Type B pancreatic cell (in vitro differentiated cells): ENCODE data around the gene KAT5. TPM values are rescaled to one million over a fixed set of nuclear protein-coding genes. Genes with fewer than 3 reads are reported as not detected.
"Not testable (repeated sequence)": the region's sequence is repeated elsewhere in the genome, so short reads cannot be mapped to it uniquely, and the experiment has no call there.

Experiments
- DNase-seq: peaks from one replicate; pipeline ENCODE4 v3.0.0; 2021; ENCODE audit warnings: mixed read lengths; ENCODE audit not compliant: unreplicated experiment; ENCODE audit errors: extremely low spot score
- H3K27ac Mint-ChIP-seq: 2 replicates; pipeline ENCODE4 v1.8.0; 2021; ENCODE audit warnings: mild to moderate bottlenecking, mixed read lengths
- H3K27me3 Mint-ChIP-seq: 2 replicates; pipeline ENCODE4 v1.8.0; 2021; ENCODE audit warnings: mixed read lengths
- H3K36me3 Mint-ChIP-seq: 2 replicates; pipeline ENCODE4 v1.8.0; 2021; ENCODE audit warnings: mixed read lengths
- H3K4me1 Mint-ChIP-seq: one replicate; pipeline ENCODE4 v1.8.0; 2021; ENCODE audit warnings: mixed read lengths; ENCODE audit not compliant: unreplicated experiment
- H3K4me3 Mint-ChIP-seq: 2 replicates; pipeline ENCODE4 v1.8.0; 2021; ENCODE audit warnings: mild to moderate bottlenecking, mixed read lengths
- H3K9me3 Mint-ChIP-seq: 2 replicates; pipeline ENCODE4 v1.8.0; 2021; ENCODE audit warnings: mixed read lengths
- total RNA-seq: library from RNA; stranded (reverse); gene quantifications from 2 replicates; pipeline ENCODE4 v1.2.1, GENCODE V29; 2021; ENCODE audit warnings: low replicate concordance
- TF ChIP-seq, protein P1 (sequence below): fragments of 200-600 bp; sonication (generic); conservative IDR thresholded peaks from 2 replicates; pipeline ENCODE4 v1.5.0; 2021; ENCODE audit warnings: antibody characterized with exemption, mild to moderate bottlenecking

KAT5 gene
- total RNA-seq, 1 donor from 2014 or later, result 61.7 TPM

GRCh38 chr11:65744699-65745042 is 32.6 kb downstream of the KAT5 start:
- Mint-ChIP-seq H3K4me1 (no peaks in the 10 kb centered on the region), H3K27me3 (peaks cover 58% of the 10 kb centered on the region), H3K36me3 (no peaks in the 10 kb centered on the region), H3K27ac (no peak overlapping the region), H3K4me3 (no peak overlapping the region), H3K9me3 (no peaks in the 10 kb centered on the region)
- no peak for DNase-seq
- TF ChIP-seq, protein P1, sequence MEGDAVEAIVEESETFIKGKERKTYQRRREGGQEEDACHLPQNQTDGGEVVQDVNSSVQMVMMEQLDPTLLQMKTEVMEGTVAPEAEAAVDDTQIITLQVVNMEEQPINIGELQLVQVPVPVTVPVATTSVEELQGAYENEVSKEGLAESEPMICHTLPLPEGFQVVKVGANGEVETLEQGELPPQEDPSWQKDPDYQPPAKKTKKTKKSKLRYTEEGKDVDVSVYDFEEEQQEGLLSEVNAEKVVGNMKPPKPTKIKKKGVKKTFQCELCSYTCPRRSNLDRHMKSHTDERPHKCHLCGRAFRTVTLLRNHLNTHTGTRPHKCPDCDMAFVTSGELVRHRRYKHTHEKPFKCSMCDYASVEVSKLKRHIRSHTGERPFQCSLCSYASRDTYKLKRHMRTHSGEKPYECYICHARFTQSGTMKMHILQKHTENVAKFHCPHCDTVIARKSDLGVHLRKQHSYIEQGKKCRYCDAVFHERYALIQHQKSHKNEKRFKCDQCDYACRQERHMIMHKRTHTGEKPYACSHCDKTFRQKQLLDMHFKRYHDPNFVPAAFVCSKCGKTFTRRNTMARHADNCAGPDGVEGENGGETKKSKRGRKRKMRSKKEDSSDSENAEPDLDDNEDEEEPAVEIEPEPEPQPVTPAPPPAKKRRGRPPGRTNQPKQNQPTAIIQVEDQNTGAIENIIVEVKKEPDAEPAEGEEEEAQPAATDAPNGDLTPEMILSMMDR, result no peak

- no peaks in the 10 kb centered on the region for H3K36me3 Mint-ChIP-seq
- no peak overlapping the region for H3K27ac Mint-ChIP-seq
- peaks cover 58% of the 10 kb centered on the region for H3K27me3 Mint-ChIP-seq
- no peak for DNase-seq
- no peaks in the 10 kb centered on the region for H3K4me1 Mint-ChIP-seq
- TF ChIP-seq, protein P1, result no peak
- H3K9me3 Mint-ChIP-seq, result no peaks in the 10 kb centered on the region
- H3K4me3 Mint-ChIP-seq, result no peak overlapping the region
Measured at GRCh38 chr11:65745049-65745448, 33.0 kb downstream of the KAT5 start.

- DNase-seq, H3K4me3 Mint-ChIP-seq, H3K9me3 Mint-ChIP-seq, H3K4me1 Mint-ChIP-seq, H3K27me3 Mint-ChIP-seq, H3K36me3 Mint-ChIP-seq, H3K27ac Mint-ChIP-seq: not testable (repeated sequence)
Measured at GRCh38 chr11:65762169-65762568, 50.1 kb downstream of the KAT5 start.

DNA sequence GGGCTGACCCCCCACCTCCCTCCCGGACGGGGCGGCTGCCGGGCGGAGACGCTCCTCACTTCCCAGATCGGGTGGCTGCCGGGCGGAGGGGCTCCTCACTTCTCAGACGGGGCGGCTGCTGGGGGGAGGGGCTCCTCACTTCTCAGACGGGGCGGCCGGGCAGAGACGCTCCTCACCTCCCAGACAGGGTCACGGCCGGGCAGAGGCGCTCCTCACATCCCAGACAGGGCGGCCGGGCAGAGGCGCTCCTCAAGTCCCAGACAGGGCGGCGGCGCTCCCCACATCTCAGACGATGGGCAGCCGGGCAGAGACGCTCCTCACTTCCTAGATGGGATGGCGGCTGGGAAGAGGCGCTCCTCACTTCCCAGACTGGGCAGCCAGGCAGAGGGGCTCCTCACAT is 50.8 kb downstream of the KAT5 start:
- DNase-seq, H3K4me1 Mint-ChIP-seq, H3K4me3 Mint-ChIP-seq, H3K27me3 Mint-ChIP-seq, H3K27ac Mint-ChIP-seq, H3K9me3 Mint-ChIP-seq, H3K36me3 Mint-ChIP-seq: not testable (repeated sequence)

GRCh38 chr11:65764434-65764833 is 52.4 kb downstream of the KAT5 start:
- Mint-ChIP-seq H3K27ac (no peak overlapping the region), H3K9me3 (no peaks in the 10 kb centered on the region), H3K27me3 (no peaks in the 10 kb centered on the region), H3K36me3 (no peaks in the 10 kb centered on the region), H3K4me1 (no peaks in the 10 kb centered on the region), H3K4me3 (no peak overlapping the region)
- DNase-seq, result no peak
- TF ChIP-seq, protein P1, result no peak

GRCh38 chr11:65766535-65766934 is 54.5 kb downstream of the KAT5 start:
- no peak overlapping the region for H3K4me3 Mint-ChIP-seq
- no peaks in the 10 kb centered on the region for H3K36me3 Mint-ChIP-seq
- no peaks in the 10 kb centered on the region for H3K4me1 Mint-ChIP-seq
- H3K27me3 Mint-ChIP-seq, result no peaks in the 10 kb centered on the region
- TF ChIP-seq, protein P1, result no peak
- no peak overlapping the region for H3K27ac Mint-ChIP-seq
- DNase-seq, result no peak
- no peaks in the 10 kb centered on the region for H3K9me3 Mint-ChIP-seq

- H3K36me3 Mint-ChIP-seq, result no peaks in the 10 kb centered on the region
- no peaks in the 10 kb centered on the region for H3K4me1 Mint-ChIP-seq
Measured at GRCh38 chr11:65767406-65767805, 55.4 kb downstream of the KAT5 start.

DNA sequence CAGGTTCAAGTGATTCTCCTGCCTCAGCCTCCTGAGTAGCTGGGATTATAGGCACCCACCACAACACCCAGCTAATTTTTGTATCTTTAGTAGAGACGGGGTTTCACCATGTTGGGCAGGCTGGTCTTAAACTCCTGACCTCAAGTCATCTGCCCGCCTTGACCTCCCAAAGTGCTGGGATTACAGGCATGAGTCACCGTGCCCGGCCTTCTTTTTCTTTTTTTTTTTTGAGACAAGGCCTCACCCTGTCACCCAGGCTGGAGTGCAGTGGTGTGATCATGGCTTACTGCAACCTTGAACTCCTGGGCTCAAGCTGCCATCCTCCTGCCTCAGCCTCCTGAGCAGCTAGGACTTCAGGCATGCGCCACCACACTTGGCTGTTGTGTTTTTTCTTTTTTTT is 55.8 kb downstream of the KAT5 start:
- not testable (repeated sequence) for DNase-seq, H3K36me3 Mint-ChIP-seq, H3K4me3 Mint-ChIP-seq, H3K27me3 Mint-ChIP-seq, H3K9me3 Mint-ChIP-seq, H3K27ac Mint-ChIP-seq, H3K4me1 Mint-ChIP-seq

More at GRCh38 chr11:65767406-65767805, 55.4 kb downstream of the KAT5 start:
- Mint-ChIP-seq H3K27ac (no peak overlapping the region), H3K27me3 (no peaks in the 10 kb centered on the region), H3K4me3 (no peak overlapping the region), H3K9me3 (no peaks in the 10 kb centered on the region)
- no peak for DNase-seq
- TF ChIP-seq, protein P1, result no peak
